ENCODE measurements around the gene AFF3.
"Not testable (repeated sequence)": the region's sequence is repeated elsewhere in the genome, so short reads cannot be mapped to it uniquely, and the experiment has no call there.

AFF3 gene

DNA sequence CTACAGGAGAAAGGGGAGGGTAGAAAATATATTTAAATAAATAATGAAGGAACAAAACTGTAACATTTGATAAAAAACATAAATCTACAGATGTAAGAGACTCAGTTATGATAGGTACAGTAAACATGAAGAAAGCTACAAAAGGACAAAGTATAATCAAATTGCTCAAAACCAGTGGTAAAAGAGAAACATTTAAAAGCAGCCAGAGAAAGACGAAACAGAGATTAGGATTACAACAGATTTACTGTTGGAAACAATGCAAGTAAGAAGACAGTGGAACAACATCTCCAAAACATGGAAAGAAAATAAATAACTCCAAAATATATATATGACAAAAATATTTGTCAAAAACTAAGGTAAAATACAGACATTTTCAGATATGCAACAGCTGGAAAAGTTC, 344.9 kb downstream of the AFF3 start:
- DNase-seq (ENCODE audit: low read depth in 3 of 3), result no peak

GRCh38 chr2:99794414-99794813, 348.0 kb downstream of the AFF3 start:
- DNase-seq (ENCODE audit: low read depth in 3 of 3), result no peak

- DNase-seq (ENCODE audit: low read depth in 3 of 3), result no peak
Observed at GRCh38 chr2:99793022-99793421, 349.4 kb downstream of the AFF3 start.

DNA sequence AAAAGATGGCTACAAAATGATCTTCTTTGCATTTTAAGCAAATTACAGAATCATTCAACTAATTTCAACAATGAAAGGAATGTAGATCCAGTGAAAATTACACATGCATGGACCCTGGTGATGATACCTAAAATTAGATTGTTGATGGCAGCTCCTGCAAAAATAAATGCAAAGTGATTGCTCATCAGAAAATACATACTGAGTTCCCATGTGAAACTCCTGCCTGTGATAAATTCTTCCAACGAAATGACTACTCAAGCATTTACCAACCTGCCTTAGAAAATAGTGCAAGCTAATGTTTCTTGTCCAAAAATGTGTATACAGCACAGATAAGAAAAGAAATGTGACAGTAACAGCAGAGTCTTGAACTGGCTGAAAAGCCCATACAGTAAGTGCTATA, 352.5 kb downstream of the AFF3 start:
- no peak for DNase-seq (ENCODE audit: low read depth in 3 of 3)

DNA sequence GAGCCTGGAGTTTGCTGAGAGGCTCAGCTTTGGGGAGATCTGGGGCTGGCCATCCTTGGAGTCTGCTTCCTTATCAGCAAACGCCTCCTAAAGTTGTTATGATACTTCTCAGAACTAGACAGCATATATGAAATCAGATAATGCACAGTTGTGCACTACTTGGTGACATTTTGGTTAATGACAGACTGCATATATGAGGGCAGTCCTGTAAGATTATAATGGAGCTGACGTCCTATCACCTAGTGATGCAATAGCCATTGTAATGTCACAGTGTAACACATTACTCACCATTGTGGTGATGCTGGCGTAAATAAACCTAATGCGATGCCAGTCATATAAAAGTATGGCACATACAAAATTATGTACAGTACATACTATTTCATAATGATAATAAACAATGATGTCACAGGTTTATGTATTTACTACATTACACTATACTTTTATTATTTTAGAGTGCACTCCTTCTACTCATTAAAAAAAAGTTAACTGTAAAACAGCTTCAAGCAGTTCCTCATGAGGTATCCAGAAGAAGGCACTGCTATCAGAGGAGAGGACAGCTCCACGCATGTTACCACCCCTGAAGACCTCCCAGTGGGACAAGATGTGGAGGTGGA, 354.5 kb downstream of the AFF3 start:
- no peak for DNase-seq (ENCODE audit: low read depth in 3 of 3)

DNA sequence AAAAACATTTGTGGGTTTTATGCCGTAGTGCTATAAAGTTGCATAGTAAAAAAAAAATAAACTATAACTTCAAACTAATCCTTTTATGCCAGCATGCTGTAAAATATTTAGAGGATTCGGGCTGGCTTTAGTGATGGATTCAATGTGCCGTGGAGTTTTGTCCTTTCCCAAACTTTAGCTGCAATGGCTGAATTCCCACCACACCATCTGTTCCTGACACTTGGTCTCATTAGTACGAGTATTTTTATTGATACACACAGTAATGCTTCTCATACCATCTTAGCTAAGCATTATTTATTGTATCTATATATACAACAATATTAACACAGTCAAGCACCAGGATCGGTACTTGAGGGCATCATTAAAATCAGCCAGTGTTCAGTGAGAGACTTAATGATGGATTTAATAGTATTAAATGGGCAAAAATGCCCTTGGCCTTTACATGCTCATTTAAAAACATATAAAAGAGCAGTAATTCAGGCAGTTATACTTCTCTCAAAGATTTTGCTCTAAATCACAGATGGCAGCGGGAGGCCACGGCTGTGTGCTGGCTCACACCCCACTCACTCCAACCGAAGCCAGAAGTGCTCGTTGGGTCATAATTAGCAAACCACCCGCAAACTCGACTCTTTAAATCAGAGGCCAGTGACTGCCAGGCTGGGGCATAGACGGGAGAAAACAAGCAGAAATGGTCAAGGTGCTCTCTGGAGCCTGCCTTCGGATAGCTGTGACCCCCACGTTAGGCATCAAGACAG, 355.6 kb downstream of the AFF3 start:
- DNase-seq (ENCODE audit: low read depth in 3 of 3), result no peak

- no peak for DNase-seq (ENCODE audit: low read depth in 3 of 3)
Observed at GRCh38 chr2:99784946-99785345, 357.4 kb downstream of the AFF3 start.

- no peak for DNase-seq (ENCODE audit: low read depth in 3 of 3)
Observed at GRCh38 chr2:99784282-99784681, 358.1 kb downstream of the AFF3 start.

DNA sequence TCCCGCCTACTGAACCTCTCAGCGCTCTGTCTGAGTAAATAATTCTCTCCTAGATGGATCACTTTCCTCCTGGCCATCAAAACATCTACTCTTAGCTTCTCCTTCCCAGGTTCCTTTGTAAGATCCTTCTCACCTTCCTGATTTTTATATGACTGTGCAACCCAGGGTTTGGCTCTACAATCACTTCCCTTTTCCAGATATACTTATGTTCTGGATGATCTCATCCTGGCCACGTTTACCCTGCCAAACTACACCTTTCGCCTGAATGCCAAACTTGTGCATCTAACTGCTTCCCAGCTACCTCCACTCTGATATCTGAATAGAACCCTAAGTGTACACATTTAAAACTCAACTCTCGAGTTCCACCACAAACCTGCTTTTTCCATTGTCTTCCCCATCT, 362.1 kb downstream of the AFF3 start:
- DNase-seq (ENCODE audit: low read depth in 3 of 3), result no peak

GRCh38 chr2:99779276-99779675, 363.1 kb downstream of the AFF3 start:
- no peak for DNase-seq (ENCODE audit: low read depth in 3 of 3)

- DNase-seq (ENCODE audit: low read depth in 3 of 3), result no peak
Observed at GRCh38 chr2:99777656-99778290, 364.6 kb downstream of the AFF3 start.

DNA sequence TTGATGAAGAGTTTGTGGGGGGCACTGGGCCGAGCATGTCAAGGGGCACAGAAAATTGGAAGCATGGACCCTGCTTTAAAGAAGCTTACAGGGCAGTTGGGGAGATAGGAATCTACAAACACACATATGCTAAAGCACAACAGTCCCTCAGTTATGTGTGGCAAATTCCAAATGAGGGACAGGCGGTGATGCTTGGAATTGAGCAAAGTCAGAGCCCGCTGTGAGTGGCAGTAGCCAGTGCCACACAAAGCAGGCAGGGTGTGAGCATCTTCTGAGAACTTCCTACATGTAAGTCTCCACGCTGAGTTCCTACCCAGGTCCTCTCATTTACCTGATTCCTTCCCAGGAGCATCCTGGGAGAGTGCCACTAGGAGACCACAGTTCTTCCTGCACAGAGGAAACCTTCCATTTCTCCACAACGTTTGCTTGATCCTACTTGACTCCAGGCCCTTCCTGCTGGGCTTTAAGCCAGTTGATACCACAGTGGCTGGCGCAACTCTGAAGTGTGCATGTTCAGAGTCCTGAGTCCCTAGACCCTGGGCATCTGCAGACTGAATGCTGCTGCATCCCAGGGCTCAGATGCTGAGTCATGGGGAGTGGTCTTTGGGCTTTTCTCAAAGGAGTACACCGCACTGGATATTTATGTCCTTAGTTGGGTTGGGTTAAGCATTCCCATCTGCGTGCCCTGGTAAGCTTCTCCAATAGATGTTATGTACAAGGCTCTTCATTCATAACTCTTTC, 365.3 kb downstream of the AFF3 start:
- no peak for DNase-seq (ENCODE audit: low read depth in 3 of 3)

DNA sequence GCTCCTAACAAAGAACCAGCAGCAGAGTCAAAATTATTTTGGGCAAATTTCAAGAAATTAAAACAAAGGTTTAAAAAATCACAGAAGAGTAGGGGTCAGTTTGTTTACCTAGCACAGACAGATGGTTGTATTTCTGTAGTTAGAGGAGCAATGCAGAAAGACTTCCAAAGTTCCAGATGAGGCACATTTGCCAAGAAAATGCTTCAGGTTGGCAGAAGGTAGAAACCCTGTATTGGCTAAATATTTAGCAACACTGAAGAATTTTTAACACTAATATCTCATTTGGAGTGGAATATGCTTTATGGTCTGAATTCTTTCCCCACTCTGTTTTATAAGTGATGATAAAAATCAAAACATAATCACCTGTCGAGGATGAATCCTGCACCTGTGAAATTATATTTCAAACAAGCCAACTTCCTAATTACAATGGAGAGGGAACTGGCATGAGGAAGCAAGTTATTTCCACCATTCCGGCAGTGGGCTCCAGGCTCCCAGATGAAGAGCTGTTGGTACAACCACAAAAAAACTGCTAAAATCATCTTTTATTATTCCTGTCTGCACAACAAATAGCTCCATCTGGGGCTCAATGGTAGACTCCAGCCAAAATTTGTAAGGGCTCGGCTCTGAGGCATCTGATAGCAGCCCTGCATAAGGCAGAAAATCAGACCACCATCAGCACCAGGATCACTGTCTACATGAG, 366.0 kb downstream of the AFF3 start:
- DNase-seq (ENCODE audit: low read depth in 3 of 3), result no peak

- no peak for DNase-seq (ENCODE audit: low read depth in 3 of 3)
Observed at GRCh38 chr2:99775585-99775984, 366.8 kb downstream of the AFF3 start.

DNA sequence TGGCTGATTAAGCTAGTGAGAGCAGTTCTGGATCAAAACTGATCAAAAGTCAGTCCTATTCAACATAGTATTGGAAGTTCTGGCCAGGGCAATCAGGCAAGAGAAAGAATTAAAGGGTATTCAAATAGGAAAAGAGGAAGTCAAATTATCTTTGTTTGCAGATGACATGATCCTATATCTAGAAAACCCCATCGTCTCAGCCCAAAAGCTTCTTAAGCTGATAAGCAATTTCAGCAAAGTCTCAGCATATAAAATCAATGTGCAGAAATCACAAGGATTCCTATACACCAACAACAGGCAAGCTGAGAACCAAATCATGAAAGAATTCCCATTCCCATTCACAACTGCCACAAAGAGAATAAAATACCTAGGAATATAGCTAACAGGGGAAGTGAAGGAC, 368.7 kb downstream of the AFF3 start:
- not testable (repeated sequence) for DNase-seq (ENCODE audit: low read depth in 3 of 3)

DNA sequence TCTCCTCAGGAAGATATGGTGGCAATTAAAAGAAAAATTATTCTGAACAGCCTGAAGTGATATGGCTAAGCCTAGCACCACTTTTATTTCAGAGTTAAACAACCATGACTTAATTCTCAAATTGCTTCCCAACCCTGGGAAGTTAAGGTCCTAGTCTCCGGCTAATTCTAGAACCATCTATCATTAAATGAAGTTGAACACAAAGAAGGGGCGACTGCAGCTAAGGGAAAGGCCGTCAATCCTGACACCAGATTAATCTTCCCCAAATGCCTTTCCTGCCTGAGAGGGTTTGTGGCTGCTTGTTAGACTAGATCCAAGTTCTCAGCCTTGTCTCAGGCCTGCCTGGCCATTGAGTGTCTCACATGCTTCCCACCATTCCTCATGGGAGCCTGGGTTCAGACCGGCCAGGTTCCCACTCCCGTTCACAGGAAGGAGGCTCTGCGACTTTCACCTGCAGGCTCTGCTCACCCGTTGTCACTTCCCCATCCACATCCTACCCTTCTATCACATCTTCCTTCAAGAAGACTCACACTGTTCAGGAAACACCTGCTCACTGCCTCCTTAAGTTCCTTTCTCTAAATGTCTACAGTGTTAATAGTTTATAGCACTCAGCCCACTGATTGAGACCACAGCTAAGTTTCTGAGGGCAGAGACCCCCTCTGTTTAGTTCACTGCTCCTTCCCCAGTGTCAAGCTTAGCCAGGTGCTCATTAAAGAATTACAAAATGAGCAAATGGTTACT, 369.6 kb downstream of the AFF3 start:
- DNase-seq (ENCODE audit: low read depth in 3 of 3), result no peak

- DNase-seq (ENCODE audit: low read depth in 3 of 3), result no peak
Observed at GRCh38 chr2:99771681-99772333, 370.6 kb downstream of the AFF3 start.

DNA sequence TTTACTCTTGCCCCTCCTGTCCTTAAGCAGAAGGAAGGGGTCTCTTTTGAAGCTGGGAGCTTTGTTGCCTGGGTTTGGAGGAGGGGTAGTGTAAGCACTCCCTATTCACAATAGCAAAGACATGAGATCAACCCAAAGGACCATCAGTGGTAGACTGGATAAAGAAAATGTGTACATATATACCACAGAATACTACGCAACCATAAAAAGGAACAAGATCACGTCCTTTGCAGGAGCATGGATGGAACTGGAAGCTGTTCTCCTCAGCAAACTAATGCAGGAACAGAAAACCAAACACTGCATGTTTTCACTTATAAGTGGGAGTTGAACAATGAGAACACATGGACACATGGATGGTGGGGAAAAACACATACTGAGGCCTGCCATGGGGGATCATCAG, 371.5 kb downstream of the AFF3 start:
- DNase-seq (ENCODE audit: low read depth in 3 of 3), result no peak

GRCh38 chr2:99765731-99766318, 376.6 kb downstream of the AFF3 start:
- no peak for DNase-seq (ENCODE audit: low read depth in 3 of 3)

- no peak for DNase-seq (ENCODE audit: low read depth in 3 of 3)
Observed at GRCh38 chr2:99763764-99764163, 378.6 kb downstream of the AFF3 start.
